Stimulated activated CD8-positive, alpha-beta memory T cell treated with anti-CD3 and anti-CD28 coated beads, Interleukin-4, amount 100 ng/mL, for 4 hours (primary cell): ENCODE measurements around the gene PLOD3.

Experiments used
- DNase-seq, 2 donors: peaks; one replicate each; pipeline ENCODE4 v3.0.0-alpha.2; 2020; ENCODE audit warnings: low read depth in 2 of 2, low spot score in 1 of 2

PLOD3 gene

GRCh38 chr7:101239191-101239950, 22.0 kb upstream of the PLOD3 start:
- DNase-seq: no peak

- no peak for DNase-seq
Measured at GRCh38 chr7:101238226-101239182, 21.1 kb upstream of the PLOD3 start.

DNA sequence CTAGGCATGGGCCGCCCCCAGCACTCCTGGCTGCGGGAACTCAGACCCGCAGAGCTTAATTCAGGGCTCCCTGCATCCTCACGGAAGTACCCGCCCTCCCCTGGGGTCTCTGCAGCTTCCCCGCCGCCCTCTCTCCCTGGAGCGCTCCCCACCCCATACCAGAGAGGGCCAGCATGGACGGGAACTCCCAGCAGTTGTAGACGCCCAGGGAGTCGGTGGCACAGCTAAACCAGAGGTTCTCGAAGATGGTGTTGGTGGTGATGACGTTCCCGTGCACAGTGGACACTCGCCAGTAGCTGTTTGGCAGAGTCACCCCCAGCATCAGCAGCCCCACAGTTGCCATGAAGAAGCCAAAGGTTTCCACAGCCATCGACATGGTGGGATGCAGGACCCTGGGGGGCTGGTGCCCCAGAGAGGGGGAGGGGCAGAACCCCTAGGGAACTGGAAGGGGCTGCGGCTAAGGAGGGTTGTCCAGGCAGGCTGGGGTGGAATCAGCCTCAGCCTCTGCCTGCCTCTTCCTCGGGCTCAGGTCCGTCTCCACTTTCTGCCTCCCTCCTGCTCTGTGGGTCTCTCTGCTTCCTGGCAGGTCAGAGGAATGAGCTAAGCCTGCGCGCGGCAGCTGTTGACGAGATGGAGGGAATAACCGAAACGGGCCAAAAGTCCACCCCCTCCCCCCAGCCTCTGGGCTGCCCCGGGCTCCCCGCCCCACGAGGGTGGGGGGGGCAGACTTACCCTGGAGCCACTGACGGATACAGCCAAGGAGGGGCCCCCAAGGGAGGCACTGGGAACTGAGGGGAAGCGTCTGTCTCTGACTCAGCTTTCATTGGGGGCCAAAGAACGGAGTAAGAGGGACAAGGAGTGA, 20.1 kb upstream of the PLOD3 start, which contains the start of gene CLDN15:
TSS of gene CLDN15 (minus strand) at position 597 of the 862 bp plus-strand sequence. CDS start at position 376, 221 bp downstream.
- DNase-seq: no peak

GRCh38 chr7:101236292-101236835, 19.0 kb upstream of the PLOD3 start:
- no peak for DNase-seq

DNA sequence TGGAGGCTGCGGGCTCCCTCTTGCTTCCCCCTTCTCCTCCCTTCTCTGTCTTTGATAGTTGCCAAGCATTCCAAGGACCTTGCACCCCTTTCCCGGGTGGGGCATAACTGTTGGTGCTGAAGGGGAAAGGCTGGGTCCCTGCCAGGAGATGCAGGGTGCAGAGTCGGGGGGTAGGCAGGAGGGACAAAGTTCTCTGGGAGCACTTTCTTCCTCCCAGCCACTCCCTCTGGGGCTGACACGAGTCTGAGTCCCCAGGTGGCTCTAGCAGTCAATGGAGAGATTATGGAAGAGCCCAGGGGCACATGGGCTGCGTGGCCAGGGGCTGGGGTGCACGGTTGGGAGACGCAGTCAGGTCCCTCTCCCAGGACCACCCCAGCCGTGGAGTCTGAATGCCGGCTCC, 18.1 kb upstream of the PLOD3 start:
- DNase-seq: no peak

DNA sequence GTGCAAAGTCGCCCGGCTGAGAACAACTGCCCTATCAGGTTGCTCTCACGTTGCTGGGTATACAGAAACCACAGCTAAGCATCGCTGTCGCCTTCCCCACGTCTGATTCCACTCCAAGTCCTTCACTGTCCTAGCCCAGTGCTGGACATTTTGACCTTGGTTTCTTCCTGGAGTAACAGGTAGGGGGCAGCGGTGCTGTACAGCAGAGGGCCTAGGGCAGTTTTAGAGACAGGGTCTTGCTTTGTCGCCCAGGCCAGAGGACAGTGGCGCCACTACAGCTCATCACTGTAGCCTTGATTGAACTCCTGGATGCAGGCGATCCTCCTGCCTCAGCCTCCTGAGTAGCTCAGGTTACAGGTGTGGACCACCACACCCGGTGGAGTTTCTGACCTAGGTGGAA, 17.7 kb upstream of the PLOD3 start:
- DNase-seq: no peak

- no peak for DNase-seq
Measured at GRCh38 chr7:101234636-101235035, 17.3 kb upstream of the PLOD3 start.

- no peak for DNase-seq
Measured at GRCh38 chr7:101233907-101234547, 16.6 kb upstream of the PLOD3 start.

DNA sequence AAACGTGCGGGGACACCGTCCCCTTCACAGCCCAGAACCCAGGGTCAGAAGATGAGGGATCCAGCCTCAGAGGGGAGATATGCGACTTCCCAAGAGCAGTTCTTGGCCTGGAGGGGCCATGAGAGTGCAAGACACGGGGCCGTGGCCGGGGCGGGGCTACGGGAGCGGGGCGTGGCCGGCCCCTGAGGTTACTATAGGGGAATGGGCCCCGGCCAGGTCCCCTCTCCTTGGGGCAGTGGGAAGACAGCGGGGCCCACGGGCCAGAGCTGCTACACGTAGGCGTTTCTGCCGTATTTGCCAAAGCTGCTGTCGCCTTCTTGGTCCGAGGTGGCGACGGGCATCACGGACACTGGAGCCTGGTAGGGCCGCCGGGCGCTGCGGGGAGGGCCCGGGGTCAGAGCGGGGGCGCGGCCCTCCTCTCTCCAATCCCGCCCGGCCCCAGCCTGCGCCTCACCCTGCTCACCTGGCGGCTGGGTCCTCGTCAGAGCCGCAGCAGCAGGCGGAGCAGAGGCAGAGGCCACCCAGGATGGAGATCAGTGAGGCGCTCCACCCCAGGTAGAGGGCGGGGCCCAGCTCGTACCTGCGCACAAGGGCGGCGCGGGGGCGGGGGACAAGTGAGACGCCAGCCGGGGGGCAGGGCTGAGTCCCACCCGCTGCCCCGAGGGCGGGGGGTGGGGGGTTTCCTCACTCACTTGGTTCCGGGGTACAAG, 14.9 kb upstream of the PLOD3 start:
- no peak for DNase-seq

DNA sequence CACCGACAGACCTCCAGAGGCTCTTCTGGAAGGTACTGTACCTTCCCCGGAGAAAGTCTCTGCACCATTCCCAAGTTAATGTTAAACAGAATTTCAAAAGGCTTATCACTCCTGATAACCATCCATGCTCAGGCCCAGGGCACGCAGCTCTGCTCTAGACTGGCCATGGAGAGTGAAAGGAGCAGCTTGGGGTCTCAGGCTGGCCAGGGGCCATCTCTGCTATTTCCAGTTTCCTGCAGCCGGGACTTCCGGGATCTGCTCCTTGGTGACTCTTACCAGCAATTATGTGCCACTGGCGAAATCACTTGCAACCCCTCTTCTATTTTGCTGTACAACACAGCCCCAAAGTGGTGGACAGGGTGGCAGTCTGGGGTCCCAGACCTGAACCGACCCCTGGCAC, 14.3 kb upstream of the PLOD3 start:
- DNase-seq: no peak

- no peak for DNase-seq
Measured at GRCh38 chr7:101226721-101227120, 9.3 kb upstream of the PLOD3 start.

DNA sequence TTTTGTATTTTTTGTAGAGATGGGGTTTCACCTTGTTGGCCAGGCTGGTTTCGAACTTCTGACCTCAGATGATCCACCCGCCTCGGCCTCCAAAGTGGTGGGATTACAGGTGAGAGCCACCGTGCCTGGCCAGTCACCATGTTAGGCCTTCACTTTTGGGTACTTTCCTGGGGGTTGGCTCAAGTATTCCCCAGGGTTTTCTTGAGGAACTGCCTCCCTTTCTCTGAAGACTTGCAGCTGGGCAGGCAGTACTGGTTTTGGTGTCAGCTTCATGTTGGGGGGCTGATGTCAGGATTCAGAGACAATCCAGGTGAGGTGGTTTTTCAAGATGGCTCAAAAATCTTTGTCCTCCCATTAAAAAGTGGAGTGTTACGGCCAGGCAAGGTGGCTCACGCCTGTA, 8.3 kb upstream of the PLOD3 start:
- no peak for DNase-seq

DNA sequence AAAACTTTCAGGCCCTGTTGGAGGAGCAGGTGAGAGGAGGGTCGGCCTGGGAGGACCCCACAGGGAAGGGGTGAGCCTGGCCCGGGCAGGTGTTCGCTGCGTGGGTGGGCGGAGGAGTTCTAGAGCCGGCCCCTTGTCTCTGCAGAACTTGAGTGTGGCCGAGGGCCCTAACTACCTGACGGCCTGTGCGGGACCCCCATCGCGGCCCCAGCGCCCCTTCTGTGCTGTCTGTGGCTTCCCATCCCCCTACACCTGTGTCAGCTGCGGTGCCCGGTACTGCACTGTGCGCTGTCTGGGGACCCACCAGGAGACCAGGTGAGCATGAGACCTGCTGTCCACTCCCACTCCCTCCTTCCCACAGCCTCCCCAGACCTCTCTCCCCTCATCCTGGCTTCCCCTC, 6.1 kb upstream of the PLOD3 start:
- DNase-seq: no peak

DNA sequence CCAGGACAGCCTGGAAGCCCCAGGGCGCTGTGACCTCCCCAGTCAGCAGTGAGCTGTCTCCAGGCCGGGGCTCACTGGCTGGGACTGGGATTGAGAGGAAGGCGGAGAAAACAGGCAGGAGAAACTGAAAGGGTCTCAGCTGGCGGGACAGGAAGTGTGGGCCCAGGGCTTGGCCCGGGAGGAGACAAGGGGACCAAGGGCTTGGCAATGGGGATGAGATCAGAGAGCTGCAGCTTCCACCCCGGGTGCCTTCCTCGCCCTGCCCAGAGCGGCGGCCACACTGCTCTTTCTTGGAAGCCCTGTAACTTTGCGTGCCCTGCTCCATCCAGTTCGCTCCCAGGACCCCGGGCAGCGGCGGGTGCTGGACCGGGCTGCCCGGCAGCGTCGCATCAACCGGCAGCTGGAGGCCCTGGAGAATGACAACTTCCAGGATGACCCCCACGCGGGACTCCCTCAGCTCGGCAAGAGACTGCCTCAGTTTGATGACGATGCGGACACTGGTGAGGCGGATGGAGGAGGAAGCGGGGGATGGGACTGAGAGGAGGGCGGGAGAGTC, 5.0 kb upstream of the PLOD3 start:
- DNase-seq: no peak

DNA sequence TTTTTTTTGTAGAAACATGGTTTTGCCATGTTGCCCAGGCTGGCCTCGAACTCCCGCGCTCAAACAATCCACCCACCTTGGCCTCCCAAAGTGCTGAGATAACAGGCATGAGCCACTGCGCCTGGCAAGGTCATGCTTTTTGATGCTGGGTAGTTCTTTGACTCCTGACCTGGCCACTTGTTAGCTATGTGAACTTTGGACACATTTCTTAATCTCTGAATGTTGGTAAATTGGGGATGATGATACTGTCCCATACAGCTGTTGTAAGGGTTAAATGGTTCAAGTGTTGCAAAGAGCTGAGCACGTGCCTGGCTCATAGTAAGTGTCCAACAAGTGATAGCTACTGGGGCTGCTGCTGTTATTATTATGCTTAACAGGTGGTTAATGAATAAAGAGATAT, 2.9 kb upstream of the PLOD3 start:
- DNase-seq: no peak

DNA sequence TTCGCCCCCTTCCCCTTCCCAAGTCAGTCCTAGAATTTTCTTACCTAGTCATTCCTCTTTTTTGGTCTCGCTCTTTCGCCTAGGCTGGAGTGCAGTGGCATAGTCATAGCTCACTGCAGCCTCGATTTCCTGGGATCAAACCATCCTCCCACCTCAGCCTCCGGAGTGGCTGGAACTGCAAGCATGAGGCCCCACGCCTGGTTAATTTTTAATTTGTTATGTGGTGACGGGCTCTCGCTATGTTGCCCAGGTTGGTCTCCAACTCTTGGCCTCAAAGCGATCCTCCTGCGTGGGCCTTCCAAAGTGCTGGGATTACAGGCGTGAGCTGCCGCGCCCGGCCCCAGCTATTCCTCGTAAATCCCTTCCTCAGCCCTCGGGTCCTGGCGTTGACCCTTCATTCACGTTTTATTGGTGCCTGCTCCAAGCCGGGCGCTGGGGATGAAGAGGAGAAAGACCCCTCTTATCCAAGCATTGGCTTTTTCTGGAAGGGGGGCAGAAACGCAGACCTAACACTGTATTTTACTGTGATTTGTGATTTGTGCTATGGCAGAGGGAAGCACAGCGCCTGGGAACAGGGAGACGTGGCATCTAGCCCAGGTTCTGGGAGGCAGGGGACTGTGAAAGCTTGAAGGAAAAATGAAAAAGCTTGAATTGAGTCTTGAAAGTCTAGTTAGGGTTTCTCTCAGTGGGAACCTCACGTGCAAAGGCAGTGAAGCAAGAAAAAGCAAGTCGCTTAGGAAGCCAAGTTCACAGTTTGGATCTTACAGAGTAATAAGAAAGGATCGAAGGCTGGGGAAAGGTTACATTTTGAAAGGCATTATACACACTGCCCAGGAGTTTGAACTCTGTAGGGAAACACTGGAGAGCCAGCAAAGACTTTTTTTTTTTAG, 1.1 kb upstream of the PLOD3 start:
- DNase-seq: no peak

DNA sequence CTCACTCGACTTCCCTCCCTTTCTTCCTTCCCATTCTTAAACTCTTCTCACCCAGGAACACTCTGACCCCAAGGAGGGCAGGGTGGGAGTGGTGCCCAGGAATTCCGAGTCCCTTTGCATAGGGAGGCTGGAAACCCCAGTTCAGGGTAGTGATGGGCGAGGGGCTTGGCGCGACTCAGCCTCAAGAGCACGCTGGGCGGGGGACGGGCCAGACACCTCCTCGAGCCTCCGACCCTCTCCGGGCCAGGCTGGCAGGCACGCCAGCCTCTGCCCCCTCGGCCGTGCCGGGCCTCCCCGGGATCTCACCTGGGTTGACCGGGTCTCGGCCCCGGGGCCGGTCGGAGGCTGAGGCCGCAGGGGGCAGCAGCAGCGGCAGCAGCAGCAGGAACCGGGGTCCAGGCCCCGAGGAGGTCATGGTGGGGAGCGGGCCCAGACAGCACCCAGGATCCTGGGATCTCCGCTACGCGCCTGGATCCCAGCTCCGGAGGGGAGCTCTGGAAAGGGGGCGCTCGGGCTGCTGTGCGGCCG, 457 bp downstream of the PLOD3 start:
- DNase-seq: no peak
